22Rv1 (cell line): ENCODE data around the gene DNAJB8.

Source experiments
- CTCF ChIP-seq: fragments of 450-650 bp; IDR thresholded peaks from 2 replicates; pipeline ENCODE4 v1.5.1; 2017; ENCODE audit warnings: mild to moderate bottlenecking
- ZFX ChIP-seq: fragments of 450-650 bp; IDR thresholded peaks from 2 replicates; pipeline ENCODE4 v1.6.1; 2017; ENCODE audit warnings: antibody characterized with exemption, borderline replicate concordance

- TF ChIP-seq CTCF (peak; percentile 99), ZFX (no peak)
Measured at GRCh38 chr3:128426128-128426921, 40.4 kb downstream of the DNAJB8 start.
